Thyroid gland (tissue), 4 donors: Measurements from ENCODE around the gene SERPINA4. TPM values are rescaled to one million over a fixed set of nuclear protein-coding genes. Genes with fewer than 3 reads are reported as not detected.
"Not testable (repeated sequence)": the region's sequence is repeated elsewhere in the genome, so short reads cannot be mapped to it uniquely, and the experiment has no call there.

Experiments used
- DNase-seq, 2 donors: peaks; one replicate each; pipeline ENCODE4 v3.0.0-alpha.2; 2019
- H3K27ac ChIP-seq, 3 donors: fragments of 200-600 bp; sonication (generic); 1 replicate in 2 of 3; 2 replicates in 1 of 3; pipeline ENCODE4 v1.5.1; 2016 to 2019; ENCODE audit warnings: mild to moderate bottlenecking in 1 of 3, moderate library complexity in 1 of 3
- H3K27me3 ChIP-seq: fragments of 200-600 bp; sonication (generic); one replicate; pipeline ENCODE4 v1.5.1; 2019
- H3K36me3 ChIP-seq, 2 donors: fragments of 200-600 bp; sonication (generic); one replicate each; pipeline ENCODE4 v1.5.1; 2016 to 2019
- H3K4me1 ChIP-seq, 2 donors: fragments of 200-600 bp; sonication (generic); one replicate each; pipeline ENCODE4 v1.5.1; 2017 to 2019
- H3K4me3 ChIP-seq, 3 donors: fragments of 200-600 bp; sonication (generic); replicated peaks in 1 of 3; 1 replicate in 2 of 3; 2 replicates in 1 of 3; pipeline ENCODE4 v1.5.1; 2016; ENCODE audit warnings: mild to moderate bottlenecking in 1 of 3
- H3K9me3 ChIP-seq: fragments of 200-600 bp; sonication (generic); one replicate; pipeline ENCODE4 v1.5.1; 2017
- CTCF ChIP-seq, 6 experiments: fragments of 200-600 bp in 3 of 6; fragments of 450-650 bp in 3 of 6; sonication (generic) in 3 of 6; IDR thresholded peaks; one replicate each; pipeline ENCODE4 v1.5.1; 2016 to 2019; ENCODE audit warnings: antibody characterized with exemption in 6 of 6, mild to moderate bottlenecking in 2 of 6, inconsistent platforms in 1 of 6, moderate library complexity in 1 of 6
- POLR2A ChIP-seq, 2 donors: fragments of 450-650 bp; IDR thresholded peaks; one replicate each; pipeline ENCODE4 v1.6.1; 2017; ENCODE audit warnings: antibody characterized with exemption in 2 of 2, mild to moderate bottlenecking in 2 of 2, moderate library complexity in 1 of 2
- WGBS, 2 donors: methylation state at CpG; one replicate each; pipeline ENCODE4 v1.1.5; 2017; 5-methylcytosine and 5-hydroxymethylcytosine counted together
- intact Hi-C: fragments of 100-400 bp; cut with DNase I; formaldehyde crosslinking; loops from one replicate; pipeline ENCODE4 v1.15.1; 2023
- total RNA-seq, 4 donors: library from RNA; depleted of rRNA; stranded (reverse); fragments of >200 nt; gene quantifications; one replicate each; pipeline ENCODE4 v1.2.3, GENCODE V29; 2016

Gene SERPINA4
- total RNA-seq, 4 donors from 2014 or later = not detected

- no peaks in the 10 kb centered on the region for H3K27me3 ChIP-seq
- H3K4me1 ChIP-seq = peaks cover 0 to 6% of the 10 kb centered on the region in 2 donors
- no peaks in the 10 kb centered on the region for H3K36me3 ChIP-seq
- intact Hi-C loops = no loop called here
- no peak overlapping the region for H3K27ac ChIP-seq
- no peak for DNase-seq
- TF ChIP-seq CTCF (IDR thresholded peaks at IDR 0.05) = no peak
- no peak for TF ChIP-seq POLR2A (IDR thresholded peaks at IDR 0.05)
- H3K4me3 ChIP-seq = no peak overlapping the region
- H3K9me3 ChIP-seq = no peaks in the 10 kb centered on the region
- WGBS, 2 donors = 69 to 79% methylated on average over 4 to 5 of the region's 5 CpGs
These were observed 14.7 kb downstream of the SERPINA4 start for GRCh38 chr14:94575730-94576585.

- DNase-seq, intact Hi-C loops, H3K27ac ChIP-seq, H3K9me3 ChIP-seq, H3K4me3 ChIP-seq, H3K36me3 ChIP-seq, H3K27me3 ChIP-seq: not testable (repeated sequence)
- H3K4me1 ChIP-seq = peaks cover 0 to 11% of the 10 kb centered on the region in 2 donors
These were observed 16.2 kb downstream of the SERPINA4 start for GRCh38 chr14:94577472-94577871.

GRCh38 chr14:94578712-94579111, 17.5 kb downstream of the SERPINA4 start:
- Histone ChIP-seq H3K36me3 (no peaks in the 10 kb centered on the region), H3K9me3 (no peaks in the 10 kb centered on the region), H3K27me3 (no peaks in the 10 kb centered on the region), H3K27ac (no peak overlapping the region), H3K4me1 (peaks cover 0 to 11% of the 10 kb centered on the region in 2 donors), H3K4me3 (no peak overlapping the region)
- no peak for DNase-seq
- WGBS, 2 donors = 85 to 93% methylated on average over 6 of the region's 6 CpGs
- no peak for TF ChIP-seq POLR2A (IDR thresholded peaks at IDR 0.05)
- TF ChIP-seq CTCF (IDR thresholded peaks at IDR 0.05) = no peak
- intact Hi-C loops = no loop called here

- Histone ChIP-seq H3K4me1 (peaks cover 0 to 11% of the 10 kb centered on the region in 2 donors), H3K9me3 (no peaks in the 10 kb centered on the region), H3K27me3 (no peaks in the 10 kb centered on the region), H3K4me3 (no peak within 1 kb of the TSS), H3K36me3 (no peaks in the 10 kb centered on the region), H3K27ac (no peak within 1 kb of the TSS)
- 48 to 49% methylated on average over 15 to 17 of the region's 18 CpGs for WGBS, 2 donors
- peak; percentile 13 to 15 for DNase-seq
- intact Hi-C loops = no loop called here
- TF ChIP-seq POLR2A (IDR thresholded peaks at IDR 0.05) = no peak
These were observed 20.1 kb downstream of the SERPINA4 start, which contains the start of gene SERPINA5 for GRCh38 chr14:94581127-94581999. SERPINA5 (plus strand) TSS chr14:94581426; CDS start chr14:94587363, 5,937 bp downstream.

- intact Hi-C loops = no loop called here
- no peak for DNase-seq
- Histone ChIP-seq H3K9me3 (no peaks in the 10 kb centered on the region), H3K27ac (no peak overlapping the region), H3K36me3 (no peaks in the 10 kb centered on the region), H3K27me3 (no peaks in the 10 kb centered on the region), H3K4me3 (no peak overlapping the region), H3K4me1 (peaks cover 0 to 11% of the 10 kb centered on the region in 2 donors)
- TF ChIP-seq CTCF (IDR thresholded peaks at IDR 0.05) (no peak), POLR2A (IDR thresholded peaks at IDR 0.05) (no peak)
- 82 to 89% methylated on average over 7 of the region's 7 CpGs for WGBS, 2 donors
These were observed 21.0 kb downstream of the SERPINA4 start for GRCh38 chr14:94582199-94582750.
